H1 (cell line): Measurements from ENCODE around the gene UNC119B. TPM values are rescaled to one million over a fixed set of nuclear protein-coding genes. Genes with fewer than 3 reads are reported as not detected.

Experiments used
- CTCF ChIA-PET: fragments of 300-600 bp; sonication (Branson Sonifier 250); formaldehyde crosslinking; loops from one replicate; lab custom pipeline; 2021; ENCODE audit not compliant: partially characterized antibody; lab: Charles Lee
- POLR2A ChIA-PET: fragments of 300-600 bp; sonication (Branson Sonifier 250); formaldehyde crosslinking; loops from one replicate; lab custom pipeline; 2021; ENCODE audit warnings: inconsistent platforms; ENCODE audit not compliant: partially characterized antibody; lab: Charles Lee
- DNase-seq, 2 experiments: peaks; one replicate each; pipeline versions ENCODE4 v3.0.0 to v3.0.0-alpha.2; 2010 to 2022; ENCODE audit warnings: low spot score in 2 of 2, low read depth in 1 of 2, mixed read lengths in 1 of 2
- FAIRE-seq: peaks from 2 replicates; lab custom pipeline; 2011; peaks lifted over from hg19 to GRCh38; lab: Jason Lieb, UNC
- H2AFZ ChIP-seq: 2 replicates; pipeline ENCODE4 v1.8.1; 2012; ENCODE audit warnings: low read length, inconsistent platforms
- H2AK5ac ChIP-seq: 2 replicates; pipeline ENCODE4 v1.6.1; 2013; ENCODE audit warnings: low read depth, low read length
- H2BK120ac ChIP-seq: replicated peaks from 2 replicates; pipeline ENCODE3; 2013; ENCODE audit warnings: low read depth, low read length, inconsistent platforms
- H2BK12ac ChIP-seq: 2 replicates; pipeline ENCODE4 v1.6.1; 2013; ENCODE audit warnings: low read depth, low read length
- H2BK15ac ChIP-seq: 2 replicates; pipeline ENCODE4 v1.6.1; 2013; ENCODE audit warnings: low read length
- H2BK20ac ChIP-seq: 2 replicates; pipeline ENCODE4 v1.6.1; 2013; ENCODE audit warnings: low read length
- H2BK5ac ChIP-seq: 2 replicates; pipeline ENCODE4 v1.6.1; 2013; ENCODE audit warnings: low read depth, low read length
- H3K14ac ChIP-seq: 2 replicates; pipeline ENCODE4 v1.6.1; 2013; ENCODE audit warnings: inconsistent platforms; ENCODE audit not compliant: insufficient read length
- H3K18ac ChIP-seq: 2 replicates; pipeline ENCODE4 v1.6.1; 2013; ENCODE audit warnings: low read length; ENCODE audit errors: extremely low read depth
- H3K23ac ChIP-seq: 2 replicates; pipeline ENCODE4 v1.6.1; 2013; ENCODE audit warnings: inconsistent platforms; ENCODE audit not compliant: insufficient read length
- H3K23me2 ChIP-seq: 2 replicates; pipeline ENCODE4 v1.6.1; 2013; ENCODE audit warnings: low read depth, low read length
- H3K27ac ChIP-seq: 2 replicates; pipeline ENCODE4 v1.6.1; 2011; ENCODE audit warnings: low read depth, low read length, inconsistent platforms
- H3K27me3 ChIP-seq, 4 experiments: replicated peaks in 1 of 4; 1 replicate in 1 of 4; 2 replicates in 3 of 4; pipeline versions ENCODE4 v1.6.1 to v1.8.1; 2011 to 2013; ENCODE audit warnings: low read length in 3 of 4, mild to moderate bottlenecking in 3 of 4, inconsistent platforms in 2 of 4, mixed read lengths in 2 of 4, moderate library complexity in 1 of 4; ENCODE audit not compliant: control insufficient read depth in 3 of 4, insufficient read depth in 3 of 4; ENCODE audit errors: extremely low read depth in 1 of 4
- H3K36me3 ChIP-seq, 4 experiments: 2 replicates each; pipeline versions ENCODE4 v1.6.1 to v1.8.1; 2011 to 2013; ENCODE audit warnings: mild to moderate bottlenecking in 4 of 4, low read length in 3 of 4, moderate library complexity in 2 of 4, control low read depth in 1 of 4, inconsistent platforms in 1 of 4; ENCODE audit not compliant: insufficient read depth in 4 of 4, control insufficient read depth in 2 of 4
- H3K4ac ChIP-seq: replicated peaks from 2 replicates; pipeline ENCODE3; 2013; ENCODE audit warnings: low read length, low read depth, mixed read lengths, inconsistent platforms; ENCODE audit not compliant: insufficient read length
- H3K4me1 ChIP-seq, 4 experiments: replicated peaks in 1 of 4; 1 replicate in 1 of 4; 2 replicates in 3 of 4; pipeline versions ENCODE4 v1.6.1 to v1.8.1; 2011 to 2013; ENCODE audit warnings: low read length in 3 of 4, inconsistent platforms in 2 of 4, mixed read lengths in 1 of 4; ENCODE audit not compliant: insufficient read depth in 4 of 4, control insufficient read depth in 3 of 4
- H3K4me2 ChIP-seq, 2 experiments: 2 replicates each; pipeline versions ENCODE4 v1.6.1 to v1.8.1; 2011 to 2013; ENCODE audit warnings: low read depth in 2 of 2, low read length in 2 of 2, control low read depth in 1 of 2, inconsistent platforms in 1 of 2, mild to moderate bottlenecking in 1 of 2; ENCODE audit not compliant: insufficient read depth in 1 of 2
- H3K4me3 ChIP-seq, 4 experiments: fragments of 200-600, 300-600 bp in 1 of 4; sonication (generic), shearing (Covaris generic), sonication (Bioruptor Twin) in 1 of 4; 2 replicates each; pipeline versions ENCODE4 v1.5.1 to v1.8.1; 2011 to 2016; ENCODE audit warnings: low read length in 4 of 4, low read depth in 3 of 4, control low read depth in 2 of 4, inconsistent platforms in 2 of 4, mild to moderate bottlenecking in 2 of 4, mixed read lengths in 1 of 4, moderate library complexity in 1 of 4; ENCODE audit not compliant: insufficient read depth in 2 of 4; ENCODE audit errors: extremely low read depth in 1 of 4
- H3K56ac ChIP-seq: replicated peaks from 2 replicates; pipeline ENCODE3; 2013; ENCODE audit warnings: low read depth, mild to moderate bottlenecking, mixed read lengths, low read length, inconsistent platforms; ENCODE audit not compliant: insufficient read length
- H3K79me1 ChIP-seq: 2 replicates; pipeline ENCODE4 v1.6.1; 2013; ENCODE audit warnings: low read depth, low read length, control low read depth
- H3K79me2 ChIP-seq, 2 experiments: 2 replicates each; pipeline versions ENCODE4 v1.6.1 to v1.8.1; 2012 to 2013; ENCODE audit warnings: low read length in 2 of 2, mild to moderate bottlenecking in 2 of 2, inconsistent platforms in 1 of 2; ENCODE audit not compliant: insufficient read depth in 2 of 2, control insufficient read depth in 1 of 2
- H3K9ac ChIP-seq, 4 experiments: replicated peaks in 1 of 4; 1 replicate in 1 of 4; 2 replicates in 3 of 4; pipeline versions ENCODE4 v1.6.1 to v1.8.1; 2011 to 2013; ENCODE audit warnings: low read depth in 3 of 4, low read length in 3 of 4, control low read depth in 2 of 4, mild to moderate bottlenecking in 2 of 4, moderate library complexity in 2 of 4, inconsistent platforms in 1 of 4; ENCODE audit errors: extremely low read depth in 1 of 4
- H3K9me3 ChIP-seq, 2 experiments: 2 replicates each; pipeline versions ENCODE4 v1.6.1 to v1.8.1; 2012 to 2013; ENCODE audit warnings: mild to moderate bottlenecking in 2 of 2, moderate library complexity in 2 of 2, control low read depth in 1 of 2, inconsistent platforms in 1 of 2, low read depth in 1 of 2, low read length in 1 of 2, mixed read lengths in 1 of 2; ENCODE audit not compliant: insufficient read depth in 2 of 2
- H4K20me1 ChIP-seq, 2 experiments: replicated peaks in 1 of 2; 2 replicates each; pipeline versions ENCODE3 to v1.8.1; 2011 to 2013; ENCODE audit warnings: inconsistent platforms in 2 of 2, low read length in 2 of 2, mild to moderate bottlenecking in 1 of 2; ENCODE audit not compliant: insufficient read depth in 2 of 2, control insufficient read depth in 1 of 2
- H4K5ac ChIP-seq: 2 replicates; pipeline ENCODE4 v1.6.1; 2013; ENCODE audit warnings: low read length, low read depth, mixed read lengths, inconsistent platforms; ENCODE audit not compliant: insufficient read length
- H4K8ac ChIP-seq: 2 replicates; pipeline ENCODE4 v1.8.0; 2013; ENCODE audit warnings: mild to moderate bottlenecking, moderate library complexity, low read length, inconsistent platforms; ENCODE audit not compliant: insufficient read depth; ENCODE audit errors: extremely low read depth
- H4K91ac ChIP-seq: replicated peaks from 2 replicates; pipeline ENCODE3; 2013; ENCODE audit warnings: low read length, mixed read lengths, inconsistent platforms; ENCODE audit not compliant: insufficient read length
- CBX5 ChIP-seq: fragments of 300-800, 300-1000 bp; sonication (generic); IDR thresholded peaks from 2 replicates; pipeline ENCODE4 v1.7.1; 2016; ENCODE audit warnings: antibody characterized with exemption, low read length, low read depth
- EP300 ChIP-seq, 2 experiments: IDR thresholded peaks; 1 replicate in 1 of 2; 2 replicates in 1 of 2; pipeline ENCODE4 v1.6.1; 2011 to 2012; ENCODE audit warnings: low read depth in 2 of 2, low read length in 2 of 2, mild to moderate bottlenecking in 2 of 2, borderline replicate concordance in 1 of 2, inconsistent platforms in 1 of 2, moderate library complexity in 1 of 2
- EZH2 ChIP-seq: fragments of 200-600 bp; sonication (generic); IDR thresholded peaks from 2 replicates; pipeline ENCODE4 v1.7.1; 2012; ENCODE audit warnings: low read depth, mild to moderate bottlenecking, moderate library complexity, low read length, inconsistent platforms; ENCODE audit not compliant: severe bottlenecking
- KDM1A ChIP-seq: fragments of 200-600, 300-600 bp; sonication (generic); IDR thresholded peaks from 2 replicates; pipeline ENCODE4 v1.7.1; 2016; ENCODE audit warnings: mild to moderate bottlenecking, low read length, borderline replicate concordance
- KDM5A ChIP-seq: fragments of 200-600 bp; IDR thresholded peaks from 2 replicates; pipeline ENCODE4 v1.7.1; 2012; ENCODE audit warnings: mild to moderate bottlenecking, low read length, inconsistent platforms, mixed read lengths
- SRF ChIP-seq: IDR thresholded peaks from 2 replicates; pipeline ENCODE4 v1.6.1; 2011; ENCODE audit warnings: mild to moderate bottlenecking, low read depth, low read length, moderate library complexity
- TAF1 ChIP-seq: IDR thresholded peaks from 2 replicates; pipeline ENCODE4 v1.6.1; 2011; ENCODE audit warnings: mild to moderate bottlenecking, low read depth, low read length
- whole genome bisulfite sequencing, 2 experiments: shearing (Covaris generic) in 1 of 2; methylation state at CpG; one replicate each; pipeline versions ENCODE4 v1.1.6 to v1.1.7; 2013 to 2015; ENCODE audit warnings: low lambda C conversion rate in 2 of 2, mixed read lengths in 2 of 2, inconsistent platforms in 1 of 2, low coverage in 1 of 2, missing lambda C conversion rate in 1 of 2; ENCODE audit not compliant: insufficient replicate concordance in 2 of 2, insufficient coverage in 1 of 2, insufficient read length in 1 of 2; ENCODE audit errors: extremely low coverage in 1 of 2, missing lambda C conversion rate in 1 of 2; 5-methylcytosine and 5-hydroxymethylcytosine counted together
- polyA plus RNA-seq, 7 experiments: library from polyadenylated mRNA; depleted of rRNA in 3 of 7; stranded (reverse) in 5 of 7; unstranded in 2 of 7; fragments of >200 nt in 5 of 7; fragments of 200-250 nt in 2 of 7; gene quantifications; 1 replicate in 5 of 7; 2 replicates in 1 of 7; 4 replicates in 1 of 7; pipeline versions ENCODE4 v1.2.1 to v1.2.3, GENCODE V29; 2011 to 2013; ENCODE audit warnings: missing spikeins in 2 of 7, mixed read lengths in 2 of 7
- total RNA-seq: library from RNA; stranded (reverse); fragmentation: NEBNext Ultra II Directional; extraction: Animal tissue kit (Norgen Biotek cat#: 25700); gene quantifications from 2 replicates; pipeline ENCODE4 v1.2.1, GENCODE V29; 2021
- TF ChIP-seq, protein P1 (sequence below): IDR thresholded peaks from 2 replicates; pipeline ENCODE4 v1.6.1; 2012; ENCODE audit warnings: low read length, inconsistent platforms
- TF ChIP-seq, protein P2 (sequence below): IDR thresholded peaks from 2 replicates; pipeline ENCODE4 v1.6.1; 2011; ENCODE audit warnings: low read length, improper control_type of control experiment

UNC119B gene
- total and polyA plus RNA-seq, 2 of the 8 experiments (the other 6 are each of a cell fraction or from before 2014, with no cell fraction given), result 40.5 to 50.1 TPM

DNA sequence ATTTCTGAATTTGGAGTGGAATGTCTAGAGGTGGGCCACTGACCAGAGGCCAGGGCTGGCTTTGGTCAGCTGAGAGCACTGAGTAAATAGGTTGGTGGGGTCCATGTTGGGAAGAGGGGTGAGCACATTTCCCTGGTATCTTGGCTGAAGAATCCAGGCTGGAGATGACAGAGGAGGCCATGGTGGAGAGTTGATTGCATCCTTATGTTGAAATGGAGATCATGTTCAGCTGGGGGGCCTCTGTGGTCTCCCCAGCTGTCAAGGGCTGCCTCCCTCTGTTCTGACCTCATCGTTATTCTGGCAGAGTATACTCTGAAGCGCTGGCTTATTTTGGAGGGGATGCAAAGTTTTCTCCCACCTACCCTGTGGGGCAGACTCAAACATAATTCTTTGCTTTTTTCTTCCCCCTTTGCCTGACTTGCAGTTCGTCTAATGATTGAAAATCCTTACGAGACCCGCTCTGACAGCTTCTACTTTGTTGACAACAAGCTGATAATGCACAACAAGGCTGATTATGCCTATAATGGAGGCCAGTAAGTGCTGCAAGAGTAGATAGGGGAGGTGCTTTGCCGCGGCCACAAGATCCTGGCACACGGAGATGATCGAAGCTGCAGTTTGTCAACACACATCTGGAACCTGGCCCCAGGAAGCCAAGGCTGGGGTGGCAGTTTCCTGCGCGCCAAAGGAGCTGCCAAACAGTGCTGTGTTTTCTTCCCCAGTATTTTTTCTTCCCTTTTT lies 9.4 kb downstream of the UNC119B start:
- H2AK5ac ChIP-seq, result no peak overlapping the region
- 0 out of 2 replicates have a peak, but pooled peaks cover 5% of the 10 kb centered on the region for H3K79me1 ChIP-seq
- H4K8ac ChIP-seq, result no peak overlapping the region
- no peak overlapping the region for H3K23ac ChIP-seq
- H2AFZ ChIP-seq, result no peak overlapping the region
- no peak overlapping the region for H2BK15ac ChIP-seq
- no peaks in the 10 kb centered on the region for H3K23me2 ChIP-seq
- peaks cover 0 to under 1% (median 0%) of the 10 kb centered on the region in 4 experiments; a peak in 1 of 7 replicates for H3K4me1 ChIP-seq
- no peak overlapping the region for H3K27ac ChIP-seq
- no peak overlapping the region for H3K4me3 ChIP-seq
- no peak for FAIRE-seq
- H4K91ac ChIP-seq, result no peak overlapping the region
- H3K9me3 ChIP-seq, result no peaks in the 10 kb centered on the region
- H4K5ac ChIP-seq, result no peak overlapping the region
- no peak overlapping the region for H3K56ac ChIP-seq
- H2BK12ac ChIP-seq, result no peak overlapping the region
- H3K9ac ChIP-seq, result no peak overlapping the region
- peaks cover 42 to 79% (median 69%) of the 10 kb centered on the region in 4 experiments for H3K36me3 ChIP-seq
- no peak overlapping the region for H2BK5ac ChIP-seq
- ChIA-PET POLR2A (interaction anchor here (1.2 to 1.5 kb wide), 3 partner anchors 30 to 140 kb away, joined by 3 read pairs; no protein-coding TSS in a partner anchor), CTCF (interaction anchor here (0.9 to 2.2 kb wide), 10 partner anchors 13 to 138 kb away, joined by 3 to 9 read pairs (median 3); partner anchors contain the start of gene POP5)
- H3K18ac ChIP-seq, result no peak overlapping the region
- H3K4ac ChIP-seq, result no peak overlapping the region
- no peak overlapping the region for H3K14ac ChIP-seq
- DNase-seq, result no peak
- no peaks in the 10 kb centered on the region for H3K27me3 ChIP-seq
- H4K20me1 ChIP-seq, result peaks cover 0 to 8% of the 10 kb centered on the region in 2 experiments
- 93% methylated on average over 11 of the region's 11 CpGs; no CpG with 5 or more reads in 1 of the 2 experiments for WGBS, 2 experiments
- H2BK20ac ChIP-seq, result no peak overlapping the region
- H3K79me2 ChIP-seq, result peaks cover 0 to 3% of the 10 kb centered on the region in 2 experiments; a peak in 1 of 4 replicates
- no peak overlapping the region for H2BK120ac ChIP-seq
- no peak overlapping the region for H3K4me2 ChIP-seq
- TF ChIP-seq, protein P1, sequence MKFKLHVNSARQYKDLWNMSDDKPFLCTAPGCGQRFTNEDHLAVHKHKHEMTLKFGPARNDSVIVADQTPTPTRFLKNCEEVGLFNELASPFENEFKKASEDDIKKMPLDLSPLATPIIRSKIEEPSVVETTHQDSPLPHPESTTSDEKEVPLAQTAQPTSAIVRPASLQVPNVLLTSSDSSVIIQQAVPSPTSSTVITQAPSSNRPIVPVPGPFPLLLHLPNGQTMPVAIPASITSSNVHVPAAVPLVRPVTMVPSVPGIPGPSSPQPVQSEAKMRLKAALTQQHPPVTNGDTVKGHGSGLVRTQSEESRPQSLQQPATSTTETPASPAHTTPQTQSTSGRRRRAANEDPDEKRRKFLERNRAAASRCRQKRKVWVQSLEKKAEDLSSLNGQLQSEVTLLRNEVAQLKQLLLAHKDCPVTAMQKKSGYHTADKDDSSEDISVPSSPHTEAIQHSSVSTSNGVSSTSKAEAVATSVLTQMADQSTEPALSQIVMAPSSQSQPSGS, result no peak
- no peak for TF ChIP-seq CBX5
- no peak for TF ChIP-seq EP300 (IDR thresholded peaks at IDR 0.05; ENCODE audit: borderline replicate concordance in 1 of 2, low read depth in 2 of 2, low read length in 2 of 2)
- TF ChIP-seq KDM5A, result no peak
- TF ChIP-seq SRF, result no peak
- no peak for TF ChIP-seq TAF1
- TF ChIP-seq, protein P2, sequence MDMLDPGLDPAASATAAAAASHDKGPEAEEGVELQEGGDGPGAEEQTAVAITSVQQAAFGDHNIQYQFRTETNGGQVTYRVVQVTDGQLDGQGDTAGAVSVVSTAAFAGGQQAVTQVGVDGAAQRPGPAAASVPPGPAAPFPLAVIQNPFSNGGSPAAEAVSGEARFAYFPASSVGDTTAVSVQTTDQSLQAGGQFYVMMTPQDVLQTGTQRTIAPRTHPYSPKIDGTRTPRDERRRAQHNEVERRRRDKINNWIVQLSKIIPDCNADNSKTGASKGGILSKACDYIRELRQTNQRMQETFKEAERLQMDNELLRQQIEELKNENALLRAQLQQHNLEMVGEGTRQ, result no peak
- TF ChIP-seq EZH2, result no peak
- no peak for TF ChIP-seq KDM1A
